ENCODE measurements around the gene TMEM220. TPM values are rescaled to one million over a fixed set of nuclear protein-coding genes. Genes with fewer than 3 reads are reported as not detected.

Gene TMEM220
- total and polyA plus RNA-seq, 9 of the 15 experiments (the other 6 are each of a cell fraction or from before 2014, with no cell fraction given), result not detected

DNA sequence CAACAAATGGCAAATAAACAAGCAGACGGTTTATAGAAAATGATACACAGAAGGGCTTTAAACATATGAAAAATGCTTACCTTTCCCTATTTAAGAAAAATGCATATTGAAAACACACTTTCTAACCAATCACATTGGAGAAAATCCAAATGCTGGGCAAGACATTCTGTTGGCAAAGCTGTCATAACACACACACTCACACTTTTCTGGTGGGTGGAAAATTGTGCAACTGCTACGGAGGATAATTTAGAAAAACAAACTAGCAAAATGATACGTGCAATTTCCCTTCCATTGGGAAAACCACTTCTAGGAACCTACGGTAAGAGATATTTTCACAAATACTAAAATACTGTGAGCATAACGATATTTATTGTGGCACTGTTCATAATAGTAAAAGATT lies 62.9 kb downstream of the TMEM220 start (continued):
- TF ChIP-seq, protein P1, sequence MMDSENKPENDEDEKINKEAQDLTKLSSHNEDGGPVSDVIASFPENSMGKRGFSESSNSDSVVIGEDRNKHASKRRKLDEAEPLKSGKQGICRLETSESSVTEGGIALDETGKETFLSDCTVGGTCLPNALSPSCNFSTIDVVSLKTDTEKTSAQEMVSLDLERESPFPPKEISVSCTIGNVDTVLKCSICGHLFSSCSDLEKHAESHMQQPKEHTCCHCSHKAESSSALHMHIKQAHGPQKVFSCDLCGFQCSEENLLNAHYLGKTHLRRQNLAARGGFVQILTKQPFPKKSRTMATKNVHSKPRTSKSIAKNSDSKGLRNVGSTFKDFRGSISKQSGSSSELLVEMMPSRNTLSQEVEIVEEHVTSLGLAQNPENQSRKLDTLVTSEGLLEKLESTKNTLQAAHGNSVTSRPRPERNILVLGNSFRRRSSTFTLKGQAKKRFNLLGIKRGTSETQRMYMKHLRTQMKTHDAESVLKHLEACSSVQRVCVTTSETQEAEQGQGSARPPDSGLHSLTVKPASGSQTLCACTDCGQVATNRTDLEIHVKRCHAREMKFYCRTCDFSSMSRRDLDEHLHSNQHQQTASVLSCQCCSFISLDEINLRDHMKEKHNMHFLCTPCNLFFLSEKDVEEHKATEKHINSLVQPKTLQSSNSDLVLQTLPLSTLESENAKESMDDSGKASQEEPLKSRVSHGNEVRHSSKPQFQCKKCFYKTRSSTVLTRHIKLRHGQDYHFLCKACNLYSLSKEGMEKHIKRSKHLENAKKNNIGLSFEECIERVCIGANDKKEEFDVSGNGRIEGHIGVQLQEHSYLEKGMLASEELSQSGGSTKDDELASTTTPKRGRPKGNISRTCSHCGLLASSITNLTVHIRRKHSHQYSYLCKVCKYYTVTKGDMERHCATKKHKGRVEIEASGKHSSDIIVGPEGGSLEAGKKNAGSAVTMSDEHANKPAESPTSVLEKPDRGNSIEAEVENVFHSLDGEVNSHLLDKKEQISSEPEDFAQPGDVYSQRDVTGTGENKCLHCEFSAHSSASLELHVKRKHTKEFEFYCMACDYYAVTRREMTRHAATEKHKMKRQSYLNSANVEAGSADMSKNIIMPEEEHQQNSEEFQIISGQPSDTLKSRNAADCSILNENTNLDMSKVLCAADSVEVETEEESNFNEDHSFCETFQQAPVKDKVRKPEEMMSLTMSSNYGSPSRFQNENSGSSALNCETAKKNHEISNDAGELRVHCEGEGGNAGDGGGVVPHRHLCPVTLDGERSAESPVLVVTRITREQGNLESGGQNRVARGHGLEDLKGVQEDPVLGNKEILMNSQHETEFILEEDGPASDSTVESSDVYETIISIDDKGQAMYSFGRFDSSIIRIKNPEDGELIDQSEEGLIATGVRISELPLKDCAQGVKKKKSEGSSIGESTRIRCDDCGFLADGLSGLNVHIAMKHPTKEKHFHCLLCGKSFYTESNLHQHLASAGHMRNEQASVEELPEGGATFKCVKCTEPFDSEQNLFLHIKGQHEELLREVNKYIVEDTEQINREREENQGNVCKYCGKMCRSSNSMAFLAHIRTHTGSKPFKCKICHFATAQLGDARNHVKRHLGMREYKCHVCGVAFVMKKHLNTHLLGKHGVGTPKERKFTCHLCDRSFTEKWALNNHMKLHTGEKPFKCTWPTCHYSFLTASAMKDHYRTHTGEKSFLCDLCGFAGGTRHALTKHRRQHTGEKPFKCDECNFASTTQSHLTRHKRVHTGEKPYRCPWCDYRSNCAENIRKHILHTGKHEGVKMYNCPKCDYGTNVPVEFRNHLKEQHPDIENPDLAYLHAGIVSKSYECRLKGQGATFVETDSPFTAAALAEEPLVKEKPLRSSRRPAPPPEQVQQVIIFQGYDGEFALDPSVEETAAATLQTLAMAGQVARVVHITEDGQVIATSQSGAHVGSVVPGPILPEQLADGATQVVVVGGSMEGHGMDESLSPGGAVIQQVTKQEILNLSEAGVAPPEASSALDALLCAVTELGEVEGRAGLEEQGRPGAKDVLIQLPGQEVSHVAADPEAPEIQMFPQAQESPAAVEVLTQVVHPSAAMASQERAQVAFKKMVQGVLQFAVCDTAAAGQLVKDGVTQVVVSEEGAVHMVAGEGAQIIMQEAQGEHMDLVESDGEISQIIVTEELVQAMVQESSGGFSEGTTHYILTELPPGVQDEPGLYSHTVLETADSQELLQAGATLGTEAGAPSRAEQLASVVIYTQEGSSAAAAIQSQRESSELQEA (IDR thresholded peaks at IDR 0.05; ENCODE audit: low read depth), result no peak
- no peak for TF ChIP-seq ASH1L (IDR thresholded peaks at IDR 0.05; ENCODE audit: borderline replicate concordance, low read depth, partially characterized antibody)
- TF ChIP-seq, protein P2, sequence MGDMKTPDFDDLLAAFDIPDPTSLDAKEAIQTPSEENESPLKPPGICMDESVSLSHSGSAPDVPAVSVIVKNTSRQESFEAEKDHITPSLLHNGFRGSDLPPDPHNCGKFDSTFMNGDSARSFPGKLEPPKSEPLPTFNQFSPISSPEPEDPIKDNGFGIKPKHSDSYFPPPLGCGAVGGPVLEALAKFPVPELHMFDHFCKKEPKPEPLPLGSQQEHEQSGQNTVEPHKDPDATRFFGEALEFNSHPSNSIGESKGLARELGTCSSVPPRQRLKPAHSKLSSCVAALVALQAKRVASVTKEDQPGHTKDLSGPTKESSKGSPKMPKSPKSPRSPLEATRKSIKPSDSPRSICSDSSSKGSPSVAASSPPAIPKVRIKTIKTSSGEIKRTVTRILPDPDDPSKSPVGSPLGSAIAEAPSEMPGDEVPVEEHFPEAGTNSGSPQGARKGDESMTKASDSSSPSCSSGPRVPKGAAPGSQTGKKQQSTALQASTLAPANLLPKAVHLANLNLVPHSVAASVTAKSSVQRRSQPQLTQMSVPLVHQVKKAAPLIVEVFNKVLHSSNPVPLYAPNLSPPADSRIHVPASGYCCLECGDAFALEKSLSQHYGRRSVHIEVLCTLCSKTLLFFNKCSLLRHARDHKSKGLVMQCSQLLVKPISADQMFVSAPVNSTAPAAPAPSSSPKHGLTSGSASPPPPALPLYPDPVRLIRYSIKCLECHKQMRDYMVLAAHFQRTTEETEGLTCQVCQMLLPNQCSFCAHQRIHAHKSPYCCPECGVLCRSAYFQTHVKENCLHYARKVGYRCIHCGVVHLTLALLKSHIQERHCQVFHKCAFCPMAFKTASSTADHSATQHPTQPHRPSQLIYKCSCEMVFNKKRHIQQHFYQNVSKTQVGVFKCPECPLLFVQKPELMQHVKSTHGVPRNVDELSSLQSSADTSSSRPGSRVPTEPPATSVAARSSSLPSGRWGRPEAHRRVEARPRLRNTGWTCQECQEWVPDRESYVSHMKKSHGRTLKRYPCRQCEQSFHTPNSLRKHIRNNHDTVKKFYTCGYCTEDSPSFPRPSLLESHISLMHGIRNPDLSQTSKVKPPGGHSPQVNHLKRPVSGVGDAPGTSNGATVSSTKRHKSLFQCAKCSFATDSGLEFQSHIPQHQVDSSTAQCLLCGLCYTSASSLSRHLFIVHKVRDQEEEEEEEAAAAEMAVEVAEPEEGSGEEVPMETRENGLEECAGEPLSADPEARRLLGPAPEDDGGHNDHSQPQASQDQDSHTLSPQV (IDR thresholded peaks at IDR 0.05), result no peak

Data from K562 (cell line).